Measurements from ENCODE around the gene NSG1. TPM values are rescaled to one million over a fixed set of nuclear protein-coding genes. Genes with fewer than 3 reads are reported as not detected.

NSG1 gene
- total RNA-seq, 1 experiment from 2014 or later: 8.9 TPM

- DNase-seq (ENCODE audit: low spot score): peak; percentile 82
These were observed 9.1 kb downstream of the NSG1 start for GRCh38 chr4:4395849-4396627.

GRCh38 chr4:4396628-4397440 is 9.9 kb downstream of the NSG1 start:
- no peak for DNase-seq (ENCODE audit: low spot score)

GRCh38 chr4:4397441-4397819 is 10.5 kb downstream of the NSG1 start:
- no peak for DNase-seq (ENCODE audit: low spot score)

GRCh38 chr4:4398430-4398829 is 11.5 kb downstream of the NSG1 start:
- no peak for DNase-seq (ENCODE audit: low spot score)

- DNase-seq (ENCODE audit: low spot score): no peak
These were observed 14.1 kb downstream of the NSG1 start for GRCh38 chr4:4401036-4401435.

GRCh38 chr4:4402966-4403365 is 16.1 kb downstream of the NSG1 start:
- no peak for DNase-seq (ENCODE audit: low spot score)

GRCh38 chr4:4405358-4405962 is 18.6 kb downstream of the NSG1 start:
- DNase-seq (ENCODE audit: low spot score): no peak

- DNase-seq (ENCODE audit: low spot score): no peak
These were observed 19.8 kb downstream of the NSG1 start for GRCh38 chr4:4406455-4407298.

- DNase-seq (ENCODE audit: low spot score): no peak
These were observed 20.6 kb downstream of the NSG1 start for GRCh38 chr4:4407299-4408131.

GRCh38 chr4:4408132-4408523 is 21.2 kb downstream of the NSG1 start:
- no peak for DNase-seq (ENCODE audit: low spot score)

GRCh38 chr4:4408576-4409335 is 21.9 kb downstream of the NSG1 start:
- DNase-seq (ENCODE audit: low spot score): no peak

GRCh38 chr4:4409416-4410115 is 22.7 kb downstream of the NSG1 start:
- DNase-seq (ENCODE audit: low spot score): no peak

- DNase-seq (ENCODE audit: low spot score): no peak
These were observed 23.4 kb downstream of the NSG1 start for GRCh38 chr4:4410271-4410670.

GRCh38 chr4:4411906-4412305 is 25.0 kb downstream of the NSG1 start:
- no peak for DNase-seq (ENCODE audit: low spot score)

GRCh38 chr4:4412641-4413372 is 25.9 kb downstream of the NSG1 start:
- DNase-seq (ENCODE audit: low spot score): no peak

- DNase-seq (ENCODE audit: low spot score): no peak
These were observed 26.4 kb downstream of the NSG1 start for GRCh38 chr4:4413373-4413725.

GRCh38 chr4:4413806-4414205 is 26.9 kb downstream of the NSG1 start:
- no peak for DNase-seq (ENCODE audit: low spot score)

- DNase-seq (ENCODE audit: low spot score): no peak
These were observed 28.4 kb downstream of the NSG1 start for GRCh38 chr4:4415107-4415805.

All from H4 (cell line).